Cardiac muscle cell (in vitro differentiated cells and primary cell): ENCODE results near the gene H6PD. TPM values are rescaled to one million over a fixed set of nuclear protein-coding genes. Genes with fewer than 3 reads are reported as not detected.
A peak's percentile ranks its signal among the peaks of the same experiment; 100 is the strongest.

Experiments used
- DNase-seq, 2 donors: peaks; one replicate each; pipeline versions ENCODE4 v3.0.0 to v3.0.0-alpha.2; 2010 to 2017; ENCODE audit warnings: low read depth in 1 of 2, low spot score in 1 of 2
- H3K27ac ChIP-seq: fragments of 200-600 bp; sonication (generic); 2 replicates; pipeline ENCODE4 v1.5.1; 2016
- H3K27me3 ChIP-seq: fragments of 200-600 bp; sonication (generic); 2 replicates; pipeline ENCODE4 v1.6.0; 2016; ENCODE audit warnings: control low read depth
- H3K36me3 ChIP-seq: fragments of 200-600 bp; sonication (generic); 2 replicates; pipeline ENCODE4 v1.5.1; 2016; ENCODE audit warnings: control low read depth
- H3K4me1 ChIP-seq: fragments of 200-600 bp; sonication (generic); 2 replicates; pipeline ENCODE4 v1.8.1; 2017; ENCODE audit warnings: low read depth, mild to moderate bottlenecking, mixed run types
- H3K4me3 ChIP-seq: fragments of 200-600 bp; sonication (generic); 2 replicates; pipeline ENCODE4 v1.5.1; 2016; ENCODE audit warnings: mild to moderate bottlenecking
- H3K9me3 ChIP-seq: fragments of 200-600 bp; sonication (generic); 2 replicates; pipeline ENCODE4 v1.5.1; 2017; ENCODE audit warnings: low read depth, mild to moderate bottlenecking, control low read depth
- CTCF ChIP-seq: IDR thresholded peaks from 2 replicates; pipeline ENCODE4 v1.5.1; 2012; ENCODE audit warnings: low read depth, mild to moderate bottlenecking, low read length
- polyA plus RNA-seq: library from polyadenylated mRNA; unstranded; fragments of >200 nt; fragmentation: Nextera tagmentation; extraction: Ambion mirVana; gene quantifications from 2 replicates; pipeline ENCODE4 v1.2.1, GENCODE V29; 2016
- total RNA-seq: library from RNA; depleted of rRNA; stranded (reverse); fragments of >200 nt; gene quantifications from 2 replicates; pipeline ENCODE4 v1.2.3, GENCODE V29; 2016

Gene H6PD
- total and polyA plus RNA-seq, 2 experiments from 2014 or later = 13.7 to 41.4 TPM

GRCh38 chr1:9314111-9314510, 79.5 kb downstream of the H6PD start:
- TF ChIP-seq CTCF = no peak
- no peak for DNase-seq
- H3K9me3 ChIP-seq = no peaks in the 10 kb centered on the region
- H3K27me3 ChIP-seq = no peaks in the 10 kb centered on the region
- H3K36me3 ChIP-seq = no peaks in the 10 kb centered on the region
- H3K4me1 ChIP-seq = peaks cover 9% of the 10 kb centered on the region
- no peak overlapping the region for H3K27ac ChIP-seq
- no peak overlapping the region for H3K4me3 ChIP-seq

GRCh38 chr1:9314711-9315379, 80.3 kb downstream of the H6PD start:
- no peak for DNase-seq
- Histone ChIP-seq H3K27me3 (no peaks in the 10 kb centered on the region), H3K4me3 (no peak overlapping the region), H3K27ac (no peak overlapping the region), H3K4me1 (peaks cover 9% of the 10 kb centered on the region), H3K9me3 (no peaks in the 10 kb centered on the region), H3K36me3 (no peaks in the 10 kb centered on the region)
- no peak for TF ChIP-seq CTCF

GRCh38 chr1:9315411-9316079, 81.0 kb downstream of the H6PD start:
- H3K9me3 ChIP-seq = no peaks in the 10 kb centered on the region
- no peak overlapping the region for H3K4me3 ChIP-seq
- DNase-seq = peak in 1 of 2 donors; percentile 18
- no peaks in the 10 kb centered on the region for H3K36me3 ChIP-seq
- peaks cover 13% of the 10 kb centered on the region for H3K4me1 ChIP-seq
- H3K27ac ChIP-seq = no peak overlapping the region
- no peak for TF ChIP-seq CTCF
- H3K27me3 ChIP-seq = no peaks in the 10 kb centered on the region

GRCh38 chr1:9316080-9316444, 81.5 kb downstream of the H6PD start:
- no peak for DNase-seq
- no peak for TF ChIP-seq CTCF
- H3K4me3 ChIP-seq = no peak overlapping the region
- no peaks in the 10 kb centered on the region for H3K27me3 ChIP-seq
- H3K36me3 ChIP-seq = no peaks in the 10 kb centered on the region
- H3K27ac ChIP-seq = no peak overlapping the region
- no peaks in the 10 kb centered on the region for H3K9me3 ChIP-seq
- H3K4me1 ChIP-seq = peaks cover 16% of the 10 kb centered on the region

GRCh38 chr1:9316512-9316911, 81.9 kb downstream of the H6PD start:
- Histone ChIP-seq H3K4me3 (no peak overlapping the region), H3K27me3 (no peaks in the 10 kb centered on the region), H3K36me3 (no peaks in the 10 kb centered on the region), H3K4me1 (peaks cover 16% of the 10 kb centered on the region), H3K27ac (no peak overlapping the region), H3K9me3 (no peaks in the 10 kb centered on the region)
- no peak for DNase-seq
- TF ChIP-seq CTCF = no peak
